ENCODE data around the gene LARGE1. TPM values are rescaled to one million over a fixed set of nuclear protein-coding genes. Genes with fewer than 3 reads are reported as not detected.

The LARGE1 gene
- total and polyA plus RNA-seq, 2 of the 4 experiments (the other 2 are of a cell fraction), result 6.2 to 12.4 TPM

DNA sequence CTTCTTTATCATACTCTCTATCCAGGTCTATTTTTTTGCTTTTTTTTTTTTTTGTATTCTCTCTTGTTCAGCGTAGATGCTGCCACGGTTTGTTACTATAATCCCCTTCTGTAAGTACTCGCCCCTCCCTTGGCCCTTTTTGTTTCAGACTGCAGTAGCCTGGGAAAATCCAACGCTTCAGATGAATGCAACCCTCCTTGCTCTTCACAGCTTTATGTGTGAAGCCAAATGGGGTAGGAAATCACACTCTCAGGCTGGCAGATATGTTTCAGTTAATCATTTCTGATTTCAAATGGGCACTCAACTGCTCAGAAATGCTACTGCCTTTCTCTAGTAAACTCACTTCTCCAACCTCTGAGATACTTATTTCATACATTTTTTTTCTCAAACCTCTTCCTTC lies 149.1 kb downstream of the LARGE1 start:
- H3K27me3 ChIP-seq (ENCODE audit: control insufficient read depth, insufficient read depth, low read length), result no peaks in the 10 kb centered on the region
- no peak overlapping the region for H2BK5ac ChIP-seq (ENCODE audit: low read depth, low read length, poor library complexity, severe bottlenecking)
- H3K23ac ChIP-seq (ENCODE audit: low read depth, low read length), result no peak overlapping the region
- no peak overlapping the region for H2BK120ac ChIP-seq (ENCODE audit: low read depth, low read length)
- H3K56ac ChIP-seq (ENCODE audit: extremely low read depth, insufficient read depth, low read length), result no peak overlapping the region
- no peak overlapping the region for H3K4me2 ChIP-seq (ENCODE audit: low read depth, low read length)
- in situ Hi-C loops (cut with MboI; ENCODE audit: low sequenced_read_pairs), result no loop called here
- no peak overlapping the region for H3K4ac ChIP-seq (ENCODE audit: low read depth, low read length)
- H3K27ac ChIP-seq (ENCODE audit: insufficient read depth, low read length), result no peak overlapping the region
- no peaks in the 10 kb centered on the region for H3K9me3 ChIP-seq (ENCODE audit: control insufficient read depth, insufficient read depth, low read length)
- H3K9ac ChIP-seq (ENCODE audit: low read depth, low read length), result no peak overlapping the region
- BruUV-seq (replicated peaks), result no TSS peak
- ATAC-seq (ENCODE audit: low read depth) (no peak), DNase-seq (no peak)
- H4K8ac ChIP-seq (ENCODE audit: low read depth in 2 of 2, low read length in 2 of 2), result no peak overlapping the region
- no peak overlapping the region for H2AFZ ChIP-seq (replicated peaks; ENCODE audit: low read length, poor library complexity)
- H3K4me3 ChIP-seq (ENCODE audit: insufficient read depth, low read depth, low read length), result no peak overlapping the region
- no peak overlapping the region for H3K14ac ChIP-seq (replicated peaks; ENCODE audit: low read depth, low read length)
- no peak overlapping the region for H2AK9ac ChIP-seq (replicated peaks; ENCODE audit: low read depth, low read length, poor library complexity)
- dilution Hi-C loops (cut with HindIII; ENCODE audit: low sequenced_read_pairs, unreplicated experiment), result no loop called here
- no CpG with 5 or more reads among the region's 4 CpGs for WGBS, 2 experiments (ENCODE audit: extremely low coverage in 2 of 2, insufficient read length in 1 of 2)
- TF ChIP-seq NFE2L2 (IDR thresholded peaks at IDR 0.05; ENCODE audit: low read depth, low read length), result no peak
- TF ChIP-seq CEBPB (IDR thresholded peaks at IDR 0.05; ENCODE audit: low read depth, low read length), result no peak
- no peak for TF ChIP-seq RFX5 (IDR thresholded peaks at IDR 0.05; ENCODE audit: low read depth, low read length)
- TF ChIP-seq SMC3 (IDR thresholded peaks at IDR 0.05; ENCODE audit: low read depth, low read length), result no peak
- TF ChIP-seq RCOR1 (IDR thresholded peaks at IDR 0.05; ENCODE audit: insufficient replicate concordance, low read length), result no peak
- H2AK5ac ChIP-seq (ENCODE audit: low read depth, low read length), result no peak overlapping the region
- no peaks in the 10 kb centered on the region for H3K4me1 ChIP-seq (ENCODE audit: control insufficient read depth, insufficient read depth, low read length)
- peaks cover 9 to 15% of the 10 kb centered on the region in 2 experiments for H3K79me1 ChIP-seq (ENCODE audit: low read depth in 1 of 2, low read length in 2 of 2)
- H4K20me1 ChIP-seq (ENCODE audit: insufficient read depth, low read length), result peaks cover 3% of the 10 kb centered on the region
- no peak overlapping the region for H3K18ac ChIP-seq (ENCODE audit: low read depth, low read length)
- CTCF ChIA-PET, result no interaction called here
- H4K91ac ChIP-seq (ENCODE audit: insufficient read depth, low read depth, low read length), result no peak overlapping the region
- no peak overlapping the region for H4K5ac ChIP-seq (ENCODE audit: low read depth, low read length)
- no peaks in the 10 kb centered on the region for H3K9me1 ChIP-seq (ENCODE audit: insufficient read depth, low read length)
- H2BK15ac ChIP-seq (ENCODE audit: low read depth, low read length), result no peak overlapping the region
- intact Hi-C loops (cut with micrococcal nuclease), result no loop called here
- no peaks in the 10 kb centered on the region for H3K36me3 ChIP-seq (ENCODE audit: control insufficient read depth, insufficient read depth, low read length)
- POLR2A ChIA-PET (ENCODE audit: unreplicated experiment), result no interaction called here
- H2BK20ac ChIP-seq (ENCODE audit: low read depth, low read length), result no peak overlapping the region

Measured in IMR-90 (cell line).